ENCODE data around the gene PPFIA2.

Gene PPFIA2

DNA sequence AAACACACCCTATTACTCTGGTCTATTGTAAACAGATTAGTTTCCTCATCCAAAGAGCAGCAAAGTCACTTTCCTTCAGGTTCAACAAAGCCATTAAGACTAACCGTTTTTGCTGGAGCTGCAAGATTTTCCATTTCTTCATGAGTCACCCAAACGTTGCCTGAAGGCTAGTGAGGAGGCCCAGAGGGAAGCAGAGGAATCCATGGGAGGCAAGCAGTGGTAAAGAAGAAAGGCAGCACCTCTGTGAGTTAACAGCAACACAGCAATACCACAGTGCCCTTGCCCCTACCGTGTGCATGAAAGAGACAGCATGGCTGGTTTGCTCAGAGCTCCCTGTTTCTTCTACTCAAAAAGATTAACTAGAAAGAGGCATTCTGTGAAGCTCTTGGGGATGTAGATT lies 475.0 kb downstream of the PPFIA2 start:
- TF ChIP-seq SIN3A (IDR thresholded peaks at IDR 0.05; ENCODE audit: borderline replicate concordance, insufficient read depth, low read length) (no peak), FOXP2 (optimal IDR thresholded peaks at IDR 0.05; ENCODE audit: borderline replicate concordance, extremely low read depth, extremely low read length, insufficient read depth) (no peak), TAF1 (IDR thresholded peaks at IDR 0.05; ENCODE audit: borderline replicate concordance, insufficient read depth, low read length) (no peak), POLR2AphosphoS5 (IDR thresholded peaks at IDR 0.05; ENCODE audit: low read depth, low read length) (no peak)
- TF ChIP-seq, protein P1, sequence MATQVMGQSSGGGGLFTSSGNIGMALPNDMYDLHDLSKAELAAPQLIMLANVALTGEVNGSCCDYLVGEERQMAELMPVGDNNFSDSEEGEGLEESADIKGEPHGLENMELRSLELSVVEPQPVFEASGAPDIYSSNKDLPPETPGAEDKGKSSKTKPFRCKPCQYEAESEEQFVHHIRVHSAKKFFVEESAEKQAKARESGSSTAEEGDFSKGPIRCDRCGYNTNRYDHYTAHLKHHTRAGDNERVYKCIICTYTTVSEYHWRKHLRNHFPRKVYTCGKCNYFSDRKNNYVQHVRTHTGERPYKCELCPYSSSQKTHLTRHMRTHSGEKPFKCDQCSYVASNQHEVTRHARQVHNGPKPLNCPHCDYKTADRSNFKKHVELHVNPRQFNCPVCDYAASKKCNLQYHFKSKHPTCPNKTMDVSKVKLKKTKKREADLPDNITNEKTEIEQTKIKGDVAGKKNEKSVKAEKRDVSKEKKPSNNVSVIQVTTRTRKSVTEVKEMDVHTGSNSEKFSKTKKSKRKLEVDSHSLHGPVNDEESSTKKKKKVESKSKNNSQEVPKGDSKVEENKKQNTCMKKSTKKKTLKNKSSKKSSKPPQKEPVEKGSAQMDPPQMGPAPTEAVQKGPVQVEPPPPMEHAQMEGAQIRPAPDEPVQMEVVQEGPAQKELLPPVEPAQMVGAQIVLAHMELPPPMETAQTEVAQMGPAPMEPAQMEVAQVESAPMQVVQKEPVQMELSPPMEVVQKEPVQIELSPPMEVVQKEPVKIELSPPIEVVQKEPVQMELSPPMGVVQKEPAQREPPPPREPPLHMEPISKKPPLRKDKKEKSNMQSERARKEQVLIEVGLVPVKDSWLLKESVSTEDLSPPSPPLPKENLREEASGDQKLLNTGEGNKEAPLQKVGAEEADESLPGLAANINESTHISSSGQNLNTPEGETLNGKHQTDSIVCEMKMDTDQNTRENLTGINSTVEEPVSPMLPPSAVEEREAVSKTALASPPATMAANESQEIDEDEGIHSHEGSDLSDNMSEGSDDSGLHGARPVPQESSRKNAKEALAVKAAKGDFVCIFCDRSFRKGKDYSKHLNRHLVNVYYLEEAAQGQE (IDR thresholded peaks at IDR 0.05; ENCODE audit: insufficient read depth in 1 of 2, low read depth in 2 of 2, low read length in 2 of 2), result no peak

DNA sequence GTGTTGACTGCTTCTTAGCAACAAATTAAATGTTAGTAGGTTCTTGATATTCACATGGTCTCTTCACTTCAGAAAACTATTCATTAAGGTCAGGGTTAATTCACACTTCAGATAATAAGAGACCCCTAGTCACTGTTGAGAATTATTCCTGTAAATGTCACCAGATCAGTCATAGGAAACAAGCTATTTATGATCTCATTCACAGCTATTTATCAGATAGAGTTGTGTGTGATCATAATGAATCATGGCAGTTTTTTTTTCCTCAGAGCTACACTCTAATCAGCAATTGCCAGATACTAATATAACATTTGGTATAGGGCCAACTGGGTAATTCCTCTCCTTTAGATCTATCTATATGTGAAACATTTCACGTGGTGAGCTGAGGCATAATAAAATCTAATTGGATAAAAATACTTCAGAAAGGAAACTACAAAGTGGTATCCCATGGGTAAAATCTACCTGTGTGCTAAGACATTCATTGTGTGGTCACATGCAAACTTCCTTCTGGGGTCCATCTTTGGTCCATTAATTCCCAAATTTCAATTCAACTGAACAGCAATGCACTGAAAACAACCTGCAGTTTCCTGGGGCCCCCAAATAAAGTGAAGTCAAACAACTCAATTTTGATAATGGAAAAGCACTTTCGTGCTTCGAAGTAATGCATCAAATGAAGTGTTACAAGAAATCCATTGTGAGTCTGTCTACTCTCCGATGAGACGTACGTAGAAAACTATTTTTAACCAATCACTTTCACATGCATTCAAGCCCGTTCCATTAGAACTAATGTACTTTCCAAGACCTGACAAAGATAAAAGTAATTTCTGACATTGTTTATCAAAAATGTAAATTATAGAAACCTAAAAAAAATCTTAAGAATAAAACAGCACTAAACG lies 484.3 kb downstream of the PPFIA2 start:
- TF ChIP-seq TAF1 (IDR thresholded peaks at IDR 0.05; ENCODE audit: borderline replicate concordance, insufficient read depth, low read length), result no peak
- TF ChIP-seq POLR2AphosphoS5 (IDR thresholded peaks at IDR 0.05; ENCODE audit: low read depth, low read length), result no peak
- no peak for TF ChIP-seq FOXP2 (optimal IDR thresholded peaks at IDR 0.05; ENCODE audit: borderline replicate concordance, extremely low read depth, extremely low read length, insufficient read depth)
- TF ChIP-seq, protein P1 (IDR thresholded peaks at IDR 0.05; ENCODE audit: insufficient read depth in 1 of 2, low read depth in 2 of 2, low read length in 2 of 2), result no peak
- no peak for TF ChIP-seq SIN3A (IDR thresholded peaks at IDR 0.05; ENCODE audit: borderline replicate concordance, insufficient read depth, low read length)

DNA sequence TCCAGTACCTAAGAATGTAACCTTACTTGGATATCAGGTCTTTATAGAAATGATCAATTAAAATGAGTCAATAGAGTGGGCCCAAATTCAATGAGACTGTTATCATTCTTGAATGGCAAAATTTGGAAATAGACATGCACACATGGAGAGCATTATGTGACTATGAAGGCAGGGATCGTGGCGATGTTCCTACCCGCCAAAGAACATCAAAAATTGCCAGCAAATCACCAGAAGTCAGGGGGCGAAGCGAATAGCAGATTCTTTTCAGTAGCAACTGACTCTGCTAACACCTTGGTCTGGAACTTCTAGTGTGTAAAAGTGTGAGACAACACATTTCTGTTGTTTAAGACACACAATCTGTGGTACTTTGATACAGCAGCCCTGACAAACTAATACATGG lies 488.8 kb downstream of the PPFIA2 start:
- TF ChIP-seq POLR2AphosphoS5 (IDR thresholded peaks at IDR 0.05; ENCODE audit: low read depth, low read length), result no peak
- no peak for TF ChIP-seq SIN3A (IDR thresholded peaks at IDR 0.05; ENCODE audit: borderline replicate concordance, insufficient read depth, low read length)
- no peak for TF ChIP-seq TAF1 (IDR thresholded peaks at IDR 0.05; ENCODE audit: borderline replicate concordance, insufficient read depth, low read length)
- no peak for TF ChIP-seq FOXP2 (optimal IDR thresholded peaks at IDR 0.05; ENCODE audit: borderline replicate concordance, extremely low read depth, extremely low read length, insufficient read depth)
- TF ChIP-seq, protein P1 (IDR thresholded peaks at IDR 0.05; ENCODE audit: insufficient read depth in 1 of 2, low read depth in 2 of 2, low read length in 2 of 2), result no peak

DNA sequence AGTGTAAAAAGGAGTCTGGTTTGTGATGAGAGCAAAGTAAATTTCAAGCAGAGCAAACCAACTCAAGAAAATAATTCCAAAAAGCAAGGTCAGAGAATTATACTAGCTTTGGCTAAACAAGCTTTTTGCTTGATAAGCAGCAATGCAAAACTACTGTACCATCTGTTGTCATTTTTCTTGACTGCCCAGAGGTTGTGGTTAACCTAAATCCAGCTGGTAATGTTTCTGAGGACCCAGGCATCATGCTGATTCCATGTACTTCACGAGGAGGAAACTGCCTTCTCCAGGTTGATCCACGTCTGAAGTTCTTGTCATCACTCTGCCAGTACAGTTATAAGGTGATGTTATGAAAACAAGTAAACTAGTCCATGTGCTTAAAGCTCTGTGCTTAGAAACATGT lies 496.1 kb downstream of the PPFIA2 start:
- TF ChIP-seq POLR2AphosphoS5 (IDR thresholded peaks at IDR 0.05; ENCODE audit: low read depth, low read length) (no peak), SIN3A (IDR thresholded peaks at IDR 0.05; ENCODE audit: borderline replicate concordance, insufficient read depth, low read length) (no peak), TAF1 (IDR thresholded peaks at IDR 0.05; ENCODE audit: borderline replicate concordance, insufficient read depth, low read length) (no peak), FOXP2 (optimal IDR thresholded peaks at IDR 0.05; ENCODE audit: borderline replicate concordance, extremely low read depth, extremely low read length, insufficient read depth) (no peak)
- TF ChIP-seq, protein P1 (IDR thresholded peaks at IDR 0.05; ENCODE audit: insufficient read depth in 1 of 2, low read depth in 2 of 2, low read length in 2 of 2), result no peak
